Heart left ventricle (tissue), 16 donors: Measurements from ENCODE around the gene ATMIN. TPM values are rescaled to one million over a fixed set of nuclear protein-coding genes. Genes with fewer than 3 reads are reported as not detected.

Experiments
- ATAC-seq, 4 donors: fragments of 200-7000 bp; cut with Tn5 transposase; one replicate each; pipeline ENCODE4 v1.9.1; 2020 to 2022; ENCODE audit warnings: moderate library complexity in 4 of 4, mild to moderate bottlenecking in 3 of 4, moderate number of reproducible peaks in 1 of 4
- DNase-seq, 5 donors: peaks; one replicate each; pipeline ENCODE4 v3.0.0-alpha.2; 2020
- H3K27ac ChIP-seq, 12 donors: fragments of 200-600 bp; sonication (generic) in 4 of 12; one replicate each; pipeline versions ENCODE4 v1.5.0 to v1.8.0; 2016 to 2022; ENCODE audit warnings: mild to moderate bottlenecking in 2 of 12
- H3K27me3 ChIP-seq, 9 donors: fragments of 200-600 bp; sonication (generic) in 2 of 9; one replicate each; pipeline versions ENCODE4 v1.5.1 to v1.8.0; 2016 to 2022; ENCODE audit warnings: mild to moderate bottlenecking in 3 of 9
- H3K36me3 ChIP-seq, 9 donors: fragments of 200-600 bp; sonication (generic) in 2 of 9; one replicate each; pipeline versions ENCODE4 v1.5.0 to v1.8.0; 2018 to 2022; ENCODE audit warnings: mild to moderate bottlenecking in 2 of 9
- H3K4me1 ChIP-seq, 12 donors: fragments of 200-600 bp; sonication (generic) in 4 of 12; one replicate each; pipeline versions ENCODE4 v1.5.0 to v1.8.0; 2016 to 2022; ENCODE audit warnings: mild to moderate bottlenecking in 3 of 12
- H3K4me3 ChIP-seq, 12 donors: fragments of 200-600 bp; sonication (generic) in 4 of 12; one replicate each; pipeline versions ENCODE4 v1.5.0 to v1.8.0; 2017 to 2022; ENCODE audit warnings: mild to moderate bottlenecking in 9 of 12, moderate library complexity in 4 of 12
- H3K9me3 ChIP-seq, 12 donors: fragments of 200-600 bp; sonication (generic) in 4 of 12; one replicate each; pipeline versions ENCODE4 v1.5.0 to v1.8.0; 2016 to 2022; ENCODE audit warnings: mild to moderate bottlenecking in 1 of 12
- POLR2A ChIP-seq, 2 donors: fragments of 450-650 bp; IDR thresholded peaks; one replicate each; pipeline ENCODE4 v1.6.1; 2017; ENCODE audit warnings: antibody characterized with exemption in 2 of 2, mild to moderate bottlenecking in 2 of 2, moderate library complexity in 2 of 2
- WGBS, 4 donors: extraction: QIAGEN DNeasy Blood & Tissue Kit in 2 of 4; methylation state at CpG; one replicate each; pipeline versions ENCODE4 v1.1.5 to v1.1.7; 2013 to 2018; 5-methylcytosine and 5-hydroxymethylcytosine counted together
- intact Hi-C, 10 donors: fragments of 100-400 bp; cut with DNase I; formaldehyde crosslinking; loops; one replicate each; pipeline versions ENCODE4 v1.11.1 to v1.14.2; 2022
- polyA plus RNA-seq, 2 donors: library from polyadenylated mRNA; stranded (reverse); fragments of 200-250 nt; gene quantifications; one replicate each; pipeline ENCODE4 v1.2.3, GENCODE V29; 2013
- total RNA-seq, 9 donors: library from RNA; depleted of rRNA in 2 of 9; stranded (reverse); fragments of >200 nt in 2 of 9; fragmentation: NEBNext Ultra II Directional in 3 of 9; extraction: Animal tissue kit (Norgen Biotek cat#: 25700) in 3 of 9; gene quantifications; one replicate each; pipeline versions ENCODE4 v1.1.0 to v1.2.4, GENCODE V29; 2016 to 2023
- TF ChIP-seq, protein P1 (sequence below), 12 donors: fragments of 200-600 bp; sonication (generic) in 4 of 12; IDR thresholded peaks; one replicate each; pipeline versions ENCODE4 v1.5.0 to v1.8.0; 2018 to 2022; ENCODE audit warnings: antibody characterized with exemption in 12 of 12, mild to moderate bottlenecking in 5 of 12
- donor health status: ischemic (EF 13 %, LVEDD 7.1; RV severe dilation, severe dysfunction).
- donor health status: healthy with polysubstance abuse.
- donor health status: DM: no; HTN: yes; CAD: no.
- donor health status: DM: no; HTN: no; CAD: no.
- donor health status: ischemic (EF 25% LVEDD 6.9; RV normal size, moderate dysfunction).
- donor health status: ischemic (EF 25% LVEDD 5.7; RV mildly dilated, moderate dysfunction).
- donor health status: healthy.
- donor health status: DM: yes; HTN: yes; CAD: no.
- donor health status: ischemic (EF 35%, LVEDD 5.7; RV mildly dilated, moderate dysfunction).
- donor health status: nonischemic (EF 11% LVEDD 7.7; RV severe dilation, severe dysfunction).
- donor health status: DM: yes; HTN: yes; CAD: no.
- donor health status: PGD.
- donor health status: ischemic (EF 29% LVEDD 5.4; RV normal size, mild dysfunction).
- donor health status: nonischemic (EF 23%, LVEDD 6.1; RV moderate dilation, normal function).

The ATMIN gene
- total and polyA plus RNA-seq, 11 donors, result 6.4 to 36.0 (median 27.4) TPM

DNA sequence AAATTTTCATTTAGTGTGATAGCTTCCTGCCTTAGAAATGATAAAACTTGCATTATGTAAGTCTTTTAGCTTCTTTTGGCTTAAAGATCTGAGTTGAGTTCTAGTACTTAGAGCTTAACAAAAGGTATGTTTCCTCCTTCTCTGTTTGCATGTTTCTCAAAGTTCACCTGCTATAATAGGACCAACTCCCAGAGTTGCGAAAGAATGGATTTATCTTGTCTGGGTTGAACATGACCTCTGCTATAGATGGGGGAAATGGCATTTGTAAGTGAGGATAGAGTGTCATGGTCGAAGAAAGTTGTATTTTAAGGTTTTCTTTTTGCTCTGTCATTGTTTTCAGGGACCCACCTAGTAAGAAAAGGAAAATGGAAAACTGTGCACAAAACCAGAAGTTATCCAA, 7.2 kb downstream of the ATMIN start:
- DNase-seq (no peak), ATAC-seq (no peak)
- intact Hi-C loops, result no loop called here
- TF ChIP-seq POLR2A (IDR thresholded peaks at IDR 0.05), result no peak
- TF ChIP-seq, protein P1, sequence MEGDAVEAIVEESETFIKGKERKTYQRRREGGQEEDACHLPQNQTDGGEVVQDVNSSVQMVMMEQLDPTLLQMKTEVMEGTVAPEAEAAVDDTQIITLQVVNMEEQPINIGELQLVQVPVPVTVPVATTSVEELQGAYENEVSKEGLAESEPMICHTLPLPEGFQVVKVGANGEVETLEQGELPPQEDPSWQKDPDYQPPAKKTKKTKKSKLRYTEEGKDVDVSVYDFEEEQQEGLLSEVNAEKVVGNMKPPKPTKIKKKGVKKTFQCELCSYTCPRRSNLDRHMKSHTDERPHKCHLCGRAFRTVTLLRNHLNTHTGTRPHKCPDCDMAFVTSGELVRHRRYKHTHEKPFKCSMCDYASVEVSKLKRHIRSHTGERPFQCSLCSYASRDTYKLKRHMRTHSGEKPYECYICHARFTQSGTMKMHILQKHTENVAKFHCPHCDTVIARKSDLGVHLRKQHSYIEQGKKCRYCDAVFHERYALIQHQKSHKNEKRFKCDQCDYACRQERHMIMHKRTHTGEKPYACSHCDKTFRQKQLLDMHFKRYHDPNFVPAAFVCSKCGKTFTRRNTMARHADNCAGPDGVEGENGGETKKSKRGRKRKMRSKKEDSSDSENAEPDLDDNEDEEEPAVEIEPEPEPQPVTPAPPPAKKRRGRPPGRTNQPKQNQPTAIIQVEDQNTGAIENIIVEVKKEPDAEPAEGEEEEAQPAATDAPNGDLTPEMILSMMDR (IDR thresholded peaks at IDR 0.05), result no peak
- WGBS, 4 donors, result 95 to 98% (median 96%) methylated on average over 2 of the region's 2 CpGs
- H3K4me3 ChIP-seq, result no peak overlapping the region
- no peaks in the 10 kb centered on the region for H3K9me3 ChIP-seq
- H3K36me3 ChIP-seq, result peaks cover 0 to 74% (median 52%) of the 10 kb centered on the region in 9 donors
- peaks cover 0 to 17% (median 8%) of the 10 kb centered on the region in 12 donors for H3K4me1 ChIP-seq
- H3K27me3 ChIP-seq, result no peaks in the 10 kb centered on the region
- H3K27ac ChIP-seq, result no peak overlapping the region

DNA sequence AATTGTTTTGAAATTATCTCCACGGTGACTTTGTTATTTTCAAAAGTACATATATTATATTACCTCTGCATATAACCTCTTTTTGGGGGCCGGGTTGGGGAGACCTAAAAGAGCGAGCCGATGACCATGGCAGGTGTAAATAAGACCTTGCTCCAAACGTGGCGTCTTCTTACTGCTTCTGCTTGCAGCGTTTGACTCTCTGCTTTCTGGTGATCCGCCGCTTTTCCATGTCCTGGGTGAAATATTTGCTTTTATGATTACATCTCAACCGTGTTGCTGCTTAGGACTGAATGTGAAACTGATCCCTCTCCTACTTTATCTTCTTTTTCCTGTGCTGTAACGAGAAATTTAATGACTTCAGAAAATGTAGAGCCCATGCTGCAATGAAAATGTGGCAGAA, 18.1 kb downstream of the ATMIN start:
- intact Hi-C loops, result no loop called here
- ATAC-seq, result no peak

DNA sequence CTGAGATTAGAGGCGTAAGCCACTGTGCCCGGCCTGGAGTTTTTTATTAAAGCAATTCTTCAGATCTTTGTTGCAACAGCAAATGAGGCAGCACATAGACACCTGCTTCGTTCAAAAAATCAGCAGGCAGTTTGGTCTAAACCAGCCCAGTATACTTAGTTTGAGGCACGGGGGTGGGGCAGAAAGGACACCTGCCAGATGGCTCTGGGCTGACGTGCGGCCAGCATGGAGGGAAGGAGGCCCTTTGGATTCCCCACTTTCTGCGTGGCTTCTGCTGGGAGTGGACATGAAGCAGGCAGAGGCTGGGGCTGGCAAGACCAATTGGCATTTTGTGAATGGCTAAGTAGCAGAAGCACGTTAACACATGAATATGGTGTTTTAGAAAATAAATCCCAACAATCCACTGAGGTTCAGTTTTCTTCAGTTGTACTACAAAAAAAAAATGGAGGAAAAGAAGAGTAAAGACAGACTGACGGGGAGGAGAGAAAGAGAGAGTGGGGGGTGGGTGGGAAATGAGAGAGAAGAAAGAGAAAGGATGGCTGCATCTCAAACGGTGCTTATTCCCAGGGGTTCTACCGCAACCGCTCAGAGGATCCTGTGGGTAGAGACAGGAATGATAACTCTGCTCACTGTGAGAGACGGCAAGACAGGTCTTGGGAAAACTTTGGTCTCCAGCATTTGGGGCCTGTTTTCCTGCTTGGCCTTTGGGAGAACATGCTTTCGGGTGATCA, 25.1 kb downstream of the ATMIN start:
- H3K4me3 ChIP-seq, result no peak overlapping the region
- H3K27me3 ChIP-seq, result no peaks in the 10 kb centered on the region
- intact Hi-C loops, result no loop called here
- ATAC-seq (no peak), DNase-seq (no peak)
- H3K36me3 ChIP-seq, result no peaks in the 10 kb centered on the region
- no peaks in the 10 kb centered on the region for H3K4me1 ChIP-seq
- no peak overlapping the region for H3K27ac ChIP-seq
- WGBS, 4 donors, result 82 to 89% (median 87%) methylated on average over 14 of the region's 14 CpGs
- TF ChIP-seq, protein P1 (IDR thresholded peaks at IDR 0.05), result no peak
- no peak for TF ChIP-seq POLR2A (IDR thresholded peaks at IDR 0.05)
- H3K9me3 ChIP-seq, result no peaks in the 10 kb centered on the region

More for the DNA sequence above, 18.1 kb downstream of the ATMIN start:
- Histone ChIP-seq H3K27ac (no peak overlapping the region), H3K27me3 (no peaks in the 10 kb centered on the region), H3K36me3 (no peaks in the 10 kb centered on the region), H3K9me3 (peaks cover 0 to 17% (median 8%) of the 10 kb centered on the region in 12 donors), H3K4me3 (no peak overlapping the region), H3K4me1 (no peaks in the 10 kb centered on the region)
- DNase-seq, result no peak
- no peak for TF ChIP-seq POLR2A (IDR thresholded peaks at IDR 0.05)
- TF ChIP-seq, protein P1 (IDR thresholded peaks at IDR 0.05), result no peak
- WGBS, 4 donors, result 86 to 88% (median 87%) methylated on average over 11 of the region's 11 CpGs

DNA sequence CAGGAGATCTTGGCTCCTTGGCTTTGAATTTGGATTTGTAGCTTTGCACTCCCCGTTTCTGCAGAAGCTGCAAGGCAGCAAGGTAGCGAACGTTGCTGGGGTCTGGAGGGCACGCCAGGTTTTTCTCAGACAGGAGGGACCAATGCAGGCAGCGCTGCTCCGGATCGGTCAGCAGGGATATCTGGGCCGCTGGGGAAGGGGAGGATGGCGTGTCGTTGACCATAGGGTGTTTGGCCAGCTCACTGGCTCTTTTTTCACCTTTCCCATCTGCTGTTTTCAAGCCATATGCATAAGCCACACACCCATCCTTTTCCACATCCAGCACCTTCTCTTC, 25.6 kb downstream of the ATMIN start:
- TF ChIP-seq, protein P1 (IDR thresholded peaks at IDR 0.05), result no peak
- TF ChIP-seq POLR2A (IDR thresholded peaks at IDR 0.05), result no peak

More for the DNA sequence above, 25.6 kb downstream of the ATMIN start:
- Histone ChIP-seq H3K4me3 (no peak overlapping the region), H3K36me3 (no peaks in the 10 kb centered on the region), H3K27me3 (no peaks in the 10 kb centered on the region), H3K27ac (no peak overlapping the region), H3K4me1 (no peaks in the 10 kb centered on the region), H3K9me3 (no peaks in the 10 kb centered on the region)
- no peak for ATAC-seq
- no peak for DNase-seq
- WGBS, 4 donors, result 88 to 91% (median 90%) methylated on average over 10 of the region's 10 CpGs
- intact Hi-C loops, result no loop called here
